Kidney (tissue), 14 donors: ENCODE data around the gene RPTOR. TPM values are rescaled to one million over a fixed set of nuclear protein-coding genes. Genes with fewer than 3 reads are reported as not detected.

ENCODE experiments used
- DNase-seq, 5 donors: peaks; one replicate each; pipeline ENCODE4 v3.0.0-alpha.2; 2013 to 2020
- FAIRE-seq: peaks from 2 replicates; lab custom pipeline; 2012; peaks lifted over from hg19 to GRCh38; lab: Jason Lieb, UNC
- H3K27ac ChIP-seq, 2 donors: one replicate each; pipeline ENCODE4 v1.7.0; 2013; ENCODE audit warnings: low read depth in 2 of 2, low read length in 2 of 2, inconsistent platforms in 1 of 2
- H3K27me3 ChIP-seq: one replicate; pipeline ENCODE4 v1.7.1; 2013; ENCODE audit warnings: low read length, inconsistent platforms; ENCODE audit not compliant: control insufficient read depth, insufficient read depth
- H3K36me3 ChIP-seq, 3 donors: one replicate each; pipeline versions ENCODE4 v1.7.0 to v1.7.1; 2013; ENCODE audit warnings: low read length in 3 of 3, control low read depth in 1 of 3, inconsistent platforms in 1 of 3; ENCODE audit not compliant: insufficient read depth in 3 of 3, control insufficient read depth in 2 of 3
- H3K4me1 ChIP-seq, 3 donors: one replicate each; pipeline versions ENCODE4 v1.7.0 to v1.7.1; 2013; ENCODE audit warnings: low read length in 3 of 3, inconsistent platforms in 1 of 3, low read depth in 1 of 3; ENCODE audit not compliant: control insufficient read depth in 2 of 3, insufficient read depth in 2 of 3
- H3K4me3 ChIP-seq, 3 donors: one replicate each; pipeline versions ENCODE4 v1.7.0 to v1.8.1; 2013; ENCODE audit warnings: low read length in 3 of 3, control low read depth in 1 of 3, inconsistent platforms in 1 of 3
- H3K9ac ChIP-seq, 3 donors: one replicate each; pipeline versions ENCODE4 v1.7.0 to v1.7.1; 2013; ENCODE audit warnings: low read length in 3 of 3, control low read depth in 1 of 3, inconsistent platforms in 1 of 3
- H3K9me3 ChIP-seq, 3 donors: one replicate each; pipeline versions ENCODE4 v1.7.0 to v1.7.1; 2013; ENCODE audit warnings: low read length in 3 of 3, control low read depth in 1 of 3, inconsistent platforms in 1 of 3; ENCODE audit not compliant: control insufficient read depth in 2 of 3, insufficient read depth in 1 of 3
- CTCF ChIP-seq: IDR thresholded peaks from 3 replicates; pipeline ENCODE4 v1.5.1; 2012; ENCODE audit warnings: mild to moderate bottlenecking, moderate library complexity, borderline replicate concordance; ENCODE audit not compliant: insufficient read depth; ENCODE audit errors: extremely low read depth
- intact Hi-C: fragments of 100-400 bp; cut with DNase I; formaldehyde crosslinking; loops from one replicate; pipeline ENCODE4 v1.11.1; 2022
- polyA plus RNA-seq: library from polyadenylated mRNA; stranded (reverse); fragments of 350-450 nt; fragmentation: Illumina TruSeq; extraction: RNeasy Lipid Tissue Mini Kit (QIAGEN cat#74804); gene quantifications from one replicate; pipeline ENCODE4 v1.2.3, GENCODE V29; 2014; ENCODE audit warnings: low read depth, low replicate concordance; ENCODE audit not compliant: insufficient read depth
- total RNA-seq: library from RNA; stranded (reverse); fragmentation: NEBNext Ultra II Directional; extraction: Animal tissue kit (Norgen Biotek cat#: 25700); gene quantifications from one replicate; pipeline ENCODE4 v1.2.1, GENCODE V29; 2021
- donor health status: control.
- donor health status: control.
- donor health status: control.
- donor health status: control.
- donor health status: control.
- donor health status: DM: yes; HTN: yes; CAD: no.
- donor health status: Normal renal cell carcinoma (clear cell type).

RPTOR gene
- total and polyA plus RNA-seq, 2 donors from 2014 or later = 5.5 to 37.6 TPM

- Histone ChIP-seq H3K9ac (no peak overlapping the region), H3K9me3 (no peaks in the 10 kb centered on the region), H3K27me3 (no peaks in the 10 kb centered on the region), H3K27ac (no peak overlapping the region), H3K4me1 (no peaks in the 10 kb centered on the region), H3K4me3 (no peak overlapping the region), H3K36me3 (no peaks in the 10 kb centered on the region)
- FAIRE-seq (no peak), DNase-seq (no peak)
- TF ChIP-seq CTCF = no peak
- intact Hi-C loops = no loop called here
Measured at GRCh38 chr17:80615376-80615775, 70.7 kb downstream of the RPTOR start.

- H3K9me3 ChIP-seq = no peaks in the 10 kb centered on the region
- no peaks in the 10 kb centered on the region for H3K27me3 ChIP-seq
- DNase-seq = no peak
- H3K9ac ChIP-seq = no peak overlapping the region
- H3K4me3 ChIP-seq = no peak overlapping the region
- no peak for FAIRE-seq
- TF ChIP-seq CTCF = no peak
- H3K27ac ChIP-seq = no peak overlapping the region
- intact Hi-C loops = no loop called here
- H3K4me1 ChIP-seq = no peaks in the 10 kb centered on the region
- no peaks in the 10 kb centered on the region for H3K36me3 ChIP-seq
Measured at GRCh38 chr17:80616705-80617104, 72.1 kb downstream of the RPTOR start.

GRCh38 chr17:80618304-80618703, 73.7 kb downstream of the RPTOR start:
- Histone ChIP-seq H3K27me3 (no peaks in the 10 kb centered on the region), H3K36me3 (no peaks in the 10 kb centered on the region), H3K27ac (no peak overlapping the region), H3K9ac (no peak overlapping the region), H3K9me3 (no peaks in the 10 kb centered on the region), H3K4me3 (no peak overlapping the region), H3K4me1 (no peaks in the 10 kb centered on the region)
- no peak for TF ChIP-seq CTCF
- DNase-seq (no peak), FAIRE-seq (no peak)
- intact Hi-C loops = no loop called here
